Middle frontal gyrus (tissue), 1 donor: ENCODE measurements around the gene CHEK2.
"Not testable (repeated sequence)": the region's sequence is repeated elsewhere in the genome, so short reads cannot be mapped to it uniquely, and the experiment has no call there.

Experiments
- DNase-seq: peaks from one replicate; pipeline ENCODE4 v3.0.0-alpha.2; 2015; ENCODE audit warnings: low spot score; ENCODE audit errors: extremely low spot score

CHEK2 gene

GRCh38 chr22:28693041-28693760 lies 48.4 kb downstream of the CHEK2 start:
- DNase-seq, result not testable (repeated sequence)

GRCh38 chr22:28689796-28690195 lies 51.8 kb downstream of the CHEK2 start:
- DNase-seq, result not testable (repeated sequence)

GRCh38 chr22:28682966-28683365 lies 58.7 kb downstream of the CHEK2 start:
- DNase-seq, result not testable (repeated sequence)

GRCh38 chr22:28680813-28681490 lies 60.7 kb downstream of the CHEK2 start:
- not testable (repeated sequence) for DNase-seq

DNA sequence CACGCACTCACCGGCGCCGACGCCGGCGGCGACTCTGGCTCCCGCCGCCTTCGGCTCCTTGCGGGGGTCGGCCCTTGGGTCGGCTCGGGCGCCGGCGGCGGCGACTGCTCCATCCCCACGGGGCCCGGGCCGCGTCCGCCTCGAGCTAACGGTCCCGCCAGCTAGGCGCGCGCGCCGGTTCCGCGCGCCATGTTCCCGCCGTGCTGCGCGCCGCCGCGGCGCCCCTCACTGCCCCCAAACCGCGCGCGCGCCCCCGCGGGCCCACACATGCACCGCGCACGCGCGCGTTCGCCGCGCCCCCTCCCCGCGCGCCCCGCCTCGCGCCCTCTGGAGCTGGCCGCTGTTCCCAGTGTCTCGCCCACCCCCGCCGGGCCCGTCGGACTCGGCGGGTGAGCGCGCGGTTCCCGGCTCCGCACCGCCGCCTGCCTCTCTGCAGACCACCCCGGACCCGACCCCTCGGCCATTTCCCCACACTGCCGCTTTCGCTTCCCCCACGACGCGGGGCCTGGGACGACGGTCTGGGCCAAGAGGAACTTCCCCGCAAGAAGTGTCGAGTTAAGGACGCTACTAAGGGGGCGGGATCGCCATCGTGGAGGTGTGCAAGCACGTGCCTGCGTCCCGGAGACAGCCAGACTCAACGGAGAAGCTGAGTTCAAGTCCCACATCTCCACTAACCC lies 61.9 kb downstream of the CHEK2 start, which contains the start of gene TTC28:
TTC28 (minus strand) TSS at position 230 of the 677 bp plus-strand sequence; CDS start at position 113, 117 bp downstream.
- DNase-seq, result peak; percentile 44

GRCh38 chr22:28678778-28679610 lies 62.6 kb downstream of the CHEK2 start:
- not testable (repeated sequence) for DNase-seq

- DNase-seq, result not testable (repeated sequence)
Observed at GRCh38 chr22:28678170-28678569, 63.5 kb downstream of the CHEK2 start.

DNA sequence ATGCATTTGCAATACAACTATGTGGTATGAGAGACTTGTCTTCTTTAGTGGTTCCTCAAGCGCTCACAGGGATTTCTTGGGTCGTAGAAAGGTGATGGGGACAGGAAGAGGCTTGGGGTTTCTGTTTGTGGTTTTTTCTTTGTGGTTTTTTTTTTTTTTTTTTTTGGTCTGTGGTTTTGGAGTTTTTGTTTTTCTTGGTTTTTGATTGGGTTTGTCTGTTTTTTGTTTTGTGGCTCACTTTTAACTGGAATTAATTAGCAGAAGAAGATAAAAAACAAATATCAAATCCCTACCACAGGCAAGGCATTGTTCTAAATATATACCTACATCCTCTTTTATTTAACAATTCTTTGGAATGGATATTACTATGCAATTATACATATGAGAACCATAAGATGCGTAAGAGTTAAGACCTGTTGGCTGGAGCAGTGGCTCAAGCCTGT lies 67.5 kb downstream of the CHEK2 start:
- no peak for DNase-seq

DNA sequence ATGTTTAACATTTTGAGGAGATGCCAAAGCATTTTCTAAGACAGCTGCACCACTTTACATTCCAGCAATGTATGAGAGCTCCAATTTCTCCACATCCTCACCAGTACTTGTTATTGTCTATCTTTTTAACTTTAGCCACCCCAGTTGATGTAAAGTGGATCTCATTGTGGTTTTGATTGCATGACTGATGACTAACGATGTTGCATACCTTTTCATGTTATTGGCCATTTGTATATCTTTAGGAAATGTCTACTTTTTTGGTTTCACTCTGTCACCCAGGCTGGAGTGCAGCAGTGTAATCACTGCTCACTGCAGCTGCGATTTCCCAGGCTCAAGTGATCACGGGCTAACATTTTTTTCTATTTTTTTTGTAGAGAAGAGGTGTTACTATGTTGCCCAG lies 70.9 kb downstream of the CHEK2 start:
- no peak for DNase-seq

DNA sequence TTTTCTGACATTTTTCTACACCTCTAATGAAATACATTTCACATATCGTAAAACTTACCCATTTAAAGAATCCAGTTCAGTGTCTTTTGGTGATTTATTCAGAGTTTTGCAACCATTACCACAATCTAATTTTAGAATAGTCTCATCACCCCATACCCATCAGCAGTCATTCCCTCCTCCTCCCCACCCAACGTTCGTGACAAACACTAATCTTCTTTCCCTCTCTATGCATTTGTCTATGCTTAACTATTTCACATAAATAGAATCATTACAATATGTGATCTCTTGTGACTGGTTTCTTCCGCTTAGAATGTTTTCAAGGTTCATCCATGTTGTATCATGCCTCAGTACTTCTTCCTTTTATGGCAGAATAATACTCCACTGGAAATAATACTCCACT lies 71.5 kb downstream of the CHEK2 start:
- DNase-seq, result no peak

DNA sequence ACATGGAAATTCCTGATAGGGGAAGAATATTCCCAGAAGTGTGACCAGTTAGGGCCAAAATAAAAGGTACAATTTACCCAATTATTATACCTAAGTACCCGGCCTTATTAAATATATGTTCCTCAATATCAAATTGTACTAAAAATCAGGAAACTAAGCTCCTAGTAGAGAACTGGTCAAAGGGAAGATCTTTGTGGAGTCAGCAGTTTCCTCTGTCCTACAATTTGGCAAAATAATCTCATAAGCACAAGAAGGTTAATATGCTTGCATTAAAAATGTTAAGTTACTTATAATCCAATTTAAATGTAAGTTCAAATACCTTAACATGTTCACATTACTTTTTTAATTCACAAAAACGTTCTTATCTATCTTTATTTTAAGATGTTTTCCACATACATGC lies 72.2 kb downstream of the CHEK2 start:
- no peak for DNase-seq

- not testable (repeated sequence) for DNase-seq
Observed at GRCh38 chr22:28663569-28663942, 78.1 kb downstream of the CHEK2 start.

- no peak for DNase-seq
Observed at GRCh38 chr22:28658448-28658847, 83.2 kb downstream of the CHEK2 start.

GRCh38 chr22:28656181-28656580 lies 85.4 kb downstream of the CHEK2 start:
- no peak for DNase-seq

GRCh38 chr22:28650463-28650862 lies 91.2 kb downstream of the CHEK2 start:
- DNase-seq, result no peak

GRCh38 chr22:28648792-28649191 lies 92.8 kb downstream of the CHEK2 start:
- no peak for DNase-seq

GRCh38 chr22:28647216-28647615 lies 94.4 kb downstream of the CHEK2 start:
- DNase-seq, result no peak

GRCh38 chr22:28639321-28639720 lies 102.3 kb downstream of the CHEK2 start:
- no peak for DNase-seq
